GM21529 (cell line): ENCODE data around the gene GSAP.

Experiments used
- ATAC-seq: cut with Tn5 transposase; IDR thresholded peaks from one replicate; pipeline ENCODE4 v1.9.1; 2021; ENCODE audit not compliant: unreplicated experiment

The GSAP gene

DNA sequence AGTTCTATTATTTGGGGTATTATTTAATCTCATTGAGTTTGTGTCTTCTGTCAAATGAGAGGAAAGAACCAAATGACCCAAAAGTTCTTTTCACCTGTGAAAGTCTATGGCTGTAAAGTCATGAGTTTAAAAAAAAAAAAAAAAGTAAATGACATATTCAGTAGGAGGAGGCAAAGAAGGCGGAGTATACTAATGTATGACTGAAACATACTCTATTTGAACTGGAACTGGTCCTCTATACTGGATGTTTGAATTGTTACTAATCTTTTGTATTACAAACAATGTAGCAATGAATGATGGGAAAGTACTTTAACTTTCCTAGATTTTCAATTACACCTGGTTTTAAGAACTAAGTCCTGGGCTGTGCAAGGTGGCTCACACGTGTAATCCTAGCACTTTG, 24.9 kb upstream of the GSAP start:
- no peak for ATAC-seq

DNA sequence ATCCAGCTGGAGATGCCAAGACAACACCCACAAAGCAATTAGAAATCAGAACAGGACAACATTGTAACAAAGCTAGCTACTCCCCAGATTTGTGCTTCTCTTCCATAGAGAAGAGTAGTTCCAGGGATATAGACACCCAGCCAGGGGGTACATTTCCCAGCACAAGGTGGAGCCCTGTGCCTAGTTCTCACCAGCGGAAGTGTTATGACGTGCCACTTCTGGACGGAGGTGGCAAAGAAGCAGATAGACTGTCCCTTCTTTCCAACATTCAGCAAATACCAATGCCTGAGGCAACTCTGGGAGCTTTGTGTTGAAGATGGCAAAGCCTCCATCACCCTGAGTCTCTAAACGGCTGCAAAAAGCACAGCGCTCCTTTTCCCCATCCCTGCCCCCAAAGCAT, 23.4 kb upstream of the GSAP start:
- ATAC-seq, result no peak

DNA sequence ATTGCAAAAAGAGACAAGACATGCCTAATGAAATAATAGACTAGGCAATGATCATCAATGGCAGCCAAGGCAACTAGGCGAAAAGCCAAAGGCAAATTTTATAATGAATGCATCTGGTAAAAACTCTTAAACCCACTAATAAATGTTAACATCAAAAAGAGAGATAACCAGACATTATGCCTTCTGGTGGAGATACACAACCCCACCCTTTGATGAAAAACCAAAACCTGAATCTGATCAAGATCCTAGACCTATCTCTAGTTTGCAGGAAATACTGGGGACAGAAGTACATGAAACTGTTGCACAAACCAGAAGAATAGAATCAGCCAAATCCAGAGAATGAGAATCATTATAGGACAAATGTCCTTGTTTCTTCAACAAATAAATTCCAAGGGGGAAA, 22.0 kb upstream of the GSAP start:
- ATAC-seq, result no peak

DNA sequence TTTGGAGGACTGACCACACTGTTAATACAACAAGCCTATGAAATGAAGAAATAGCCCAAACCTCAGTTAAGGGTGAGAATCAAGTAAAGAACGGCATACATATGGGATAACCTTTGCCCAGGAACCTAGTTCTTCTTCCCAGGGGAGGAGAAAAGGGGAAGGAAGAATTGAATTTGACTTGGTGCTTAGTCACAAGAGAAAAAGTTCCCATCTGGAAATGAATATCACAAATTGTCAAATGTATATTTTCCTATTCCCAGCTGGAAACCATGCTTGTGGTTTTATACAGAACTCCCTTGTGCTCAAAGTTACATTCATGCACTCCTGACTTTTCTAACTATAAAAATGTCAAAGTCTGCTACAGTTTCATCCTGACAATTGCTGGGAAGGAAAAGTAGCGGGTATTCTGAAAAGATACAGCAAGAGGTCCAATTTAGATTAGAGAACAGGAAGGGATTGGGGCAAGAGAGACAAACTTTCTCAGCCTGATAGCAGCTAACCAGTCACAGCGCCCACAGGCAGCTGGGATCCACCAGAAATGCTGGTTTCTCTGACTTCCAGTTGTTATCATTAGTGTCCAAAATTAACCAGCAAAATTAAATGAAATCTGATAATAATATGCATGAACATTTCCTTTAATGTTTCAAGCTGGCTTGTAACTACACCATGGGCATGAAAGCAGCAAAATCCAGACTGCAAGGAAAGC, 18.6 kb upstream of the GSAP start:
- ATAC-seq, result no peak

DNA sequence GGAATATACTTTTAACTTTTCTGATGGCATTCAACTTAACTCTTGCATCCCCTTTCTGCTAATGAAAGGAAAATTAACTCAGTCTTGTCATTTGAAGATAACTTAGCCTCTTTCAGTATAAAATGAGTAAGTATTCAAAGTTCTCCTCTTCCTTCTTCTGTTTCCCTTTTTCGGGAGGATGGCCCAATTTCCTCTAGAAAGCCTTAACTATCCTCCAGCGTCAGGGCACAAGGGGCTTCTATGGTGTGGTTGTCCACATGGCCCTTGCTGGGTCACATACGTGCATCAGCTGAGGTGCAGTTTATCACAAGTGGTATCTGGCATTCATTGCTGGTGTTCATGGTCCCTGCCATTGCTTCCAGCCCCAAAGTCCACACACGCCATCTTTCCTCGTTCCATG, 17.8 kb upstream of the GSAP start:
- ATAC-seq, result no peak

DNA sequence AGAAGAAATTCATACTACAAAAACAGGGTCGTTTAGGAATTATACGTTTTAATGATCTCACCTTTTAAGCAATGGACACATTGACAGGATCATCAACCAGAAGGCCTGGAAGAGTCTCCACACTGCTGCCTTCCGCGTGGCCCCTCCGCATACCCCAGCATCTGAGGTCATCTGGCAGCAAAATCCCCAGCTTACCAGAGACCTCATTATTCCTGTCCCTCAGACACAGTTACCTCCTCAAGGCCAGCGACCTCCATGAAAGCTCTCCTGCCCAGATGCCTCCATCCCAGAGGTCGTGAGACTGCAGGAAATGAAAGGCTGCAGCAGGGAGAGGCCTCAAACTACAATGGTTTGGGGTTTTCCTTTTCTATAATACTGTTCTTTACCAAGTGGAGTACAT, 14.8 kb upstream of the GSAP start:
- ATAC-seq, result no peak

DNA sequence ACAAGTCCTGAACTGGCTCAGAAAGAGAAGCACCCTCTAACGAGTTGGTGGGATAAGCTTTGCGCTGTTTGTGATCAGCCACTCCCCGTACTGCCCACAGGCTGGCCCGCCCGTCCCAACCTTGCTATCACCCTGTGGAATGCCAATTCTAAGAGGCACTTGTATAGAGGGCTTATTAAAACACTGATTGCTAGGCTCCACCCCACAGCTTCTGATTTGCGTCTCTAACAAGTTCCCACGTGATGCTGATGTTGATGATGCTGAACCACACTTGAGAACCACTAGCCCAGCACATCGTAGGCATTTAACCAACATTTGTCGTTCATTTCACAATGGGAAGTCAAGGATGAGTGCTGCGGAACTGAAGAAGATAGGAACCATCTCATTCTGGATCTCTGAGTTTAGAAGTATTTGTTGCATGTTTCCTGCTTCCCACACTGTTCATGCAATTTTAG, 12.7 kb upstream of the GSAP start:
- ATAC-seq, result no peak

DNA sequence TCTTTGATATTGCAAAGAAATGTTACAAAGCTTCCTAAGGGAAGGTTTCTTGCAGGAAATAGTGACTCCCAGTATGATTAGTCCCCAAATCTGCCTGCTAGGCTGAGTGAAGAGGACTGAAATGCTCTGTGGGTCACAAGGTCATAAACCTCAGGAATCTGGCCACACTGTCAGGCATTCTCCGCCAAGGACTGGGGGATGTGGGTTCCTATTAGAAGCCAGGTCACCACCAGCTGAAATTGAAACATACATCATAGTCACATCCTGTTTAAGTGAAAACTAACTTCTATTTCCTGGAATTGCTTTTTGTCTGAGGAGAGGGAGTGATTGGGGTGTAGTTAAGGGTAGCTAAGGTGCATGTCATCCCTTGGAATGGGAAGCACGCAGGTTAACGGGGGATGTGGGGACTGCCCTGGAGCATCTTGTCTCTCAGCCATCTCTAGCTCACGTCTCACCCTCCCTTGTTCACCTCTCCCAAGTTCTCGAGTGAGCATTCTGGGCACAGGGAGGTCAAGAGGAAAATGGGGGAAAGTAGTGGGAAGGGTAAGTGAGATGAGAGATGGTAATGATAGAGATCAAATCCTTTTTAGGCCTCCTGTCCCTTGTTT, 12.0 kb upstream of the GSAP start:
- ATAC-seq, result peak; percentile 44

DNA sequence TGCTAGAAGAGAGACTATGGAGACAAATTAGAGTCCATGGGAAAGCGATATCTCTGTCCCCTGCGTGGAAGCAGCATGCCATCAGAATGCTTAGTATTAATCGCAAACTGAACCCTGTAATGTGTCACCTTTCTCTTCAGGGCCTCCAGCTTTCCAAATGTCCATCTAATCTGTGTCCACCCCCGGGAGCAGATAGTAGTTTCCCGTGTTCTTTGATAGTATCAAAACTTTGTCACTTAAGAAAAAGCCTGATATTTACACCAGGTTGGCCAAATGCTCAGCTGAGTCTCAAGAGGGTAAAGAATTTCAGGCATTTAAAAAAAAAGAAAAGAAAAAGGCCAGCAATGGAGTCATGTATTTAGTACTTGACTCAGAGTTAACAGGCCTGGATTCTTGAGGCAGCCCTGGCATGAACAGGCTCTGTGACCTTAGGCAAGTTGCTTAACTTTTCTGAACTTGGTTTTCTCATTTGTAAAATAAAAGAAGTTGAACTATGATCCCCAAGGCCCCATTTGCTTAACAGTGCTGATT, 10.4 kb upstream of the GSAP start:
- no peak for ATAC-seq

DNA sequence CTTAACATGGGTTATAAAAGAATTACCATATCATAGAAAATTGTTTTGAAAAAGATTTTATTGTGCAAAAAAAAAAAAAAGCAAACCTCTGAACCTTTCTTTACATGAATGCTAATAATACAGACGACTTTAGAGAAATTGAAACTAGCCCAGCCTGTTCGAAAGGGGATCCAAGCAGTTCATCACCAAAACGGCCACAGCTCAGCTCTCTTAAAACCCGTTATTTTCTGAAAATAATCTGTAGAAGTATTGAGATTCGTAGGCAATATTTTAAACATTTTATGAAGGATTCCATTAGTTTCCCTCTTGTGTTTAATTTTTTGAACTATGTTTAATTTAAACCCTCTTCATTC, 9.9 kb upstream of the GSAP start:
- ATAC-seq, result peak; percentile 84

DNA sequence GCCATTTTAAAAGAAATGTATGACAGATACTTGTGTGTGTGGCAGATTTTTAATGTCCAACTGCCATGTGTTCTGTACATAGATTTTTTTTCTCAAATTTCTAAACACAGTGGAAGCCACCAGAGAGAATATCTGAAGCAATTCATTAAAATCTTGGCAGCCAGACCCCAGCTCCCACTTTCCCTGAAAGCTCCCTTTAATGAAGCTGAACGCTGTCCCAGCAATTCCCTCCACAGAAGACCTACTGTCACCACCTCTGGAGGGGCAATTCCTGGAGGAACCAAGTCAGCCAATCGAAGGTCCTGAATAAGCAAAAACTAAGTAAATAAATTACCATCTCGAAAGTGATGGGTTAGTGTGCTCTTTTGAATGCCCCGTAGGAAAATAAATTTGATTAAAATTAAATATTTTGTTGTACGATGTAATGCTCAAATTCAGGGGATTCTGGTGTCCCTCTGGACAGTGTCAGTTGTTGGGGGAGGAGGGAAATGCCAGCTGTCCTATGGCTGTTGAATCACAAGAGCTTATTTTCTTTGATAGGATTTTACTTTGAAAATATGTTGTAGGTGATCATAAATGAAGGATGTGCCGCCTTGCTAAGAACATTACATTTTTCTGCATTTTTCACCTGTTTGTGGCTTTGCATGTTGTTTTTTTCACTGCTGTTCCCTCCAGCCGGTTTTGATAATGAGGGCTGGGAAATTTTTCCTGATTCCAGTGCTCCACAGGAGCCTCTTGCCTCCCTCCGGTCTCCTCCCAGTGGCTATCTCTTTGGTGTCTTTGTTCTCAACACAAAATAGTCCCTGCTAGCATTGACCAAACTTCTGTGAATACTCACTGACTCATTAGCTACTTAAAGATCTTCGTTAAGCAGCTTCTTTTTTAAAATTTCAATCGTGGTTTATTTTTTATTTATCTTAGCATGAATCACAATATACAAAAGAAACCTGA, 9.2 kb upstream of the GSAP start:
- ATAC-seq, result peak; percentile 37

DNA sequence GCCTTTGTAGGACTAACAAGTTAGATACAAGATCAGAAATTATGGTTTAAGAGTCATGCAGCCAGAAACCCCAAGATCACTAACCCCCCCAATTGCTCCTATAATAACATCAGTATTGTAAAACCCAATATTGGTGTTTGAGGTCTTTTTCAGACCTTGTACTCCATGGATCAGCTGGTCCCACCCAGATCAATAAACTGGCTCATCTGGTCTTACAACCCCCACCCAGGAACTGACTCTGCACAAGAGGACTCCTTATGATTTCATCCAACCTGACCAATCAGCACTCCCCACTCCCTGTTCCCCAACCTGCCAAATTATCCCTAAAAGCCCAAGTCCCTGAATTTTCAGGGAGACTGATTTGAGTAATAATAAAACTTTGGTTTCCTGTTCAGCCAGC, 6.4 kb upstream of the GSAP start:
- no peak for ATAC-seq

DNA sequence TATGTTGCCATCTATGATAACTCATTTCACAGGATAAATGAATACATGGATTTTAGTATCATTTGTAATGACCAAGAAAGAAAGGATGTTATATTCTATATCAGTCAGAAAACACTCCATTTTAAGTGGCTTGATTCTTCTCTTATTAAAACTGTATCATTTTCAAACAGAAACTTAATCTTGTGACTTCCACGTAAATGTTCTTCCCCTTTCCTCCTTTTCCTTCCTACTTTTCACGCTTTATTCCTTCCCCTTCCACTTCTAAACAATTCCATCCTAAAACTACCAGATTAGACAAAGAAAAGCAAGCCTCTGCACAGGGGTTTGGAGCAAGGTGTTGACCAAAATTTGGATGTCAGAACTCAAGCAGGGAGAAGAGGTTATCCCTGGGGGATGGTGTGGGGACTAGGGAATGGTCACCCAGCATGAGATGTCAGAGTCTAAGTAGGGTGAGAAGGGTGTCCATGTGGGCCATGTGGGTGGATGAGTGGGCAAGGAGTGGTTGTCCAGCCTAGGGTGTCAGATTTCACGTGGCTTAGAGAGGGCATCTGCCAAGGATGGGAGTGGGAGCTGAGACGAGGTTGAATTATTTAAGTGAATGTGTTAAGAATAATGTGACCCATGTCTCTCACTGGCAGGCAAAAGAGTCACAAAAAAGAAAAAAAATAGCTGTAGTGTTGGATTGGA, 5.0 kb upstream of the GSAP start:
- ATAC-seq, result no peak

DNA sequence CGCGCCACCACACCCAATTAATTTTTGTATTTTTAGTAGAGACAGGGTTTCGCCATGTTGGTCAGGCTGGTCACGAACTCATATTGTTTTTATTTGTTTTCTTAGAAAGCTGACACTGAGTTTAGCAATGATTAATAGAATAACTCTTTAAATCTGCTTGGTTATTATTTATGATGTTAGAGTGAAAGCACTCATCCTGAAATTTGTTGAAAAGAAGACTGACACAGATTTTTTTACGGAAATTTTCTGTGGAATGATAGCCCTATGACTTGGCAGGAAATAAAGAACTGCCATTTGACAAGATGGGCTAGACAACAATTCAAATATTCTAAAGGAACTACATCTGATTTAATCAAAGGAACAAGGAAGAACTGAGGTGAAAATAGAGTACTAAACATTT, 4.3 kb upstream of the GSAP start:
- no peak for ATAC-seq

DNA sequence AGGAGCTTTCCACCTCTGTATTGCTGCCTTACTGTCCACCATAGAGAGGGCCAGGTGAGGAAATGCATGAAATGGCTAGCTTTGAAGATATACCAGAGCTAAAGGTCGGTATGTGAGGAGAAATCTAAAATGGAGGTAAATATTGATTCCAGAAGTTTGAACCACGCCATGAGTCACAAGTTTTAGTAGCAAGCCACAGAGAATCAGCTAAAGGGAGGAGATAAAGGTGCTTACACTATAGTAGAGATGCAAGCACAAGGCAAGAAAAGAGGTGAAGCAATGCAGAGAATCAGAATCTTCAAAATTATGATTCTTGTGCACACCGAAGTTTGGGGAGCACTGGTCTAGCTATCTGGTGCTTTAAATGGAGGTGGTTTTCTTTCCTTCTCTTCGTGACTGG, 3.0 kb upstream of the GSAP start:
- ATAC-seq, result no peak

DNA sequence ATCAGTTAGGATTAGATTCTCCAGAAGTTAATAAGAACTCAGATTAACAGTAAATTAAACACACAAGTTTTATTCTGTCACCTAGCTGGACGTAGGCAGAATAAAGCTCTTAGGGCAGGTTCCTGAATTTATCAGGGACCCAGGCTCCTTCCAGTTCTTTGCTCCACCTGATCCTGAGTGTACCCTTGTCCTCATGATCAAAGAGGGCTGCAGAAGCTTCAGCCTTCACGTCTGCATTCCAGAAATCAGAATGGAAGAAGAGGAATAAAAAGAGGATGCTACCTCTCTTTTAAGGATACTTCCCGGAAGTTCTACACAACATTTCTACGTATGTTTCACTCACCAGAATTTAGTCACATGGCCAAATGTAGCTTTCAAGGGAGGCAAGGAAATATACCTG, 1.7 kb upstream of the GSAP start:
- ATAC-seq, result no peak

DNA sequence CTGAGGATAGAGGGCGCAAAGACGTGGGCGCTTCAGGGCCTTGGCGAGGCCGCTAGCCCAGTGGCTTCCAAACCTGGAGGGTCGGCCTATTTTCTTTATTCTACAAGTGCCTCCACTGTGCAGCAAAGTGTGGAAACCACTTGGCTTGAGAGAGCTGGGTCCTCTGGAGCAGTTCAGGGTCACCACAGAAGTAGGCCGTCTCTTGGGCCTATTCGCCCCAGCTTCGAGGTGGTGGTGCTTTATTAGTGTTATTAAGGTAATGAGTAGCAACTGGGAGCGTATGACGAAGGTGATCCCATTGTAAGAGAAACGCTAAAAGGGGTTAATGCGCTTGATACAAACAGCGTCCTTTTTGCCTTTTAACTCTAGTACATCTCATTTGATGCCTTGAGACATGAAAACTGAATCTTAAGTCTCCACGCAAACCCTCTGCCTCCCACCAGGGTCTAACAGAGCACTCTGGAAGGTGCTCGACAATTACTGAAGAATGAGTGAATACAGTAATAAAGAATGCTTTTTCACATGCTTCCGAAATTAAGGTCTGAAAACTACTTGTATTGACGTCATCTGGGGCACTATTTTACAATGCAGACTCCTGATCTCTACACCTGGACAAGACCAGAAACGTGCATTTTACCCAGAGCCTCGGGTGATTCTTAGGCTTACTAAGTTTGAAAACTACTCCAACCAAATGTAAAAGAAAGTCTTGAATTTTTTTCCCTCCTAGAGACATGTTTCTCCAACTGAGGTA, 647 bp upstream of the GSAP start:
- ATAC-seq, result peak; percentile 26

DNA sequence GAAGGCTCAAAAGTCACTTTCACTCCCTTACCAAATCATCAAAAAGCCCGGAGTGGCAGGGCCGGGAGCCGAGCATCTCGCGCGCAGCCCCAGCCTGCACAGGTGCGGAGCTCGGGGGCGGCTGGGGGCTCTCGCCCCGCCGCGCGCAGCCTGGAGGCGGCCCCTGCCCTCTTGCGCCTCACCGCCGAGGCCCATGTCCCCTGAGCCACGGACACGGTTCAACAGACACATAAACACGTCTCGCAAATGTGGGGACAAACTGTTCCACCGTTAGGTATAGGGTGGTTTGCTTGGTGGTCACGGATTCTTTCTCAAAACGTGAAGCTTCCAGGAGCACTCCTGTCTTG, 700 bp downstream of the GSAP start:
- ATAC-seq, result peak; percentile 40

DNA sequence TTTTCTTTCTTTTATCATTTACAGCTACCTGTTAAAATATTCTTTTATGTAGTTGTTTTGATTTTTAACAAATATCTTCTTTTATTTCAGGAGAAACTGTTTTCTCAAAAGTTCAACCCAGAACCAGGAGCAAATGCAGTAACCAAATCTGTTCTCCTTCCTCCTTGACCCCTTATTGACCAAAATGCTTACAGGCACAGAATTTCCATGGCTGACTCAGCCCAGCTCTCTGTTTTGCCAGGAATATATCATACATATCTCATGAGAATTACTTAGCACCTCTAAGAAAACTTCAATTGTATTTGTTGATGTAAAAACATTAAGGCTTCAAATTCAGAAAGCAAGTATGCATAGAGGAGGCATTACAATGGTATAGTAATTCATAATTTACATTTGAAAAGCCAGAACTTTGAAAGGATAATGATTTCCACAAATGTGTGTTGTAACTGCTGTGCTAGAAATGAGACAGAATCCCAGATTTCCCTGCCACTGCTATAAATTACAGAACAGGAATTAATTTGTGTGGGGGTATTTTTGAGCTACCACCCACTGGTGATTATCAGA, 2.2 kb downstream of the GSAP start:
- no peak for ATAC-seq

DNA sequence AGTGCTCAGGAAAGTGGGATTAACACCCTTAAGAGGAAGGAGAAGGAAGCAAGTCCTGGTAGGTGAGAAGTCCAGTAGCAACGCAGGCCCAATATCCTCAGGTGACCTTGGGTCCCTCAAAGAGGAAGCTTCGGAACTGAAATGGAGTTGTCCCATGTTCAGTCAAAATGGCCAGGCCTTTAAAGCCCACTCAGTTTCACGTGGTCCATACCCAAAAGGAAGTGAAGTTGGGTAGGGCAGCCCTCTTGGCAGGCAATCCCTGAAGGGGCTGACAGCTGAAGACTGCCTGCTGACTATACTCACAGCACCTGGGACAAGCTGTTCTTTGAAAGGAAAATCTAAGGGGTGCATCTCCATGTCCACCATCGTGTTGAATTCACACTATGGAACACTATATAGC, 3.0 kb downstream of the GSAP start:
- ATAC-seq, result no peak
